ENCODE data around the gene MIB2.

MIB2 gene

GRCh38 chr1:1616045-1616790, 918 bp downstream of the MIB2 start:
- DNase-seq = peak; percentile 11

GRCh38 chr1:1616838-1617237, 1.5 kb downstream of the MIB2 start:
- DNase-seq = no peak

GRCh38 chr1:1617516-1617915, 2.2 kb downstream of the MIB2 start:
- no peak for DNase-seq

GRCh38 chr1:1617925-1618324, 2.6 kb downstream of the MIB2 start:
- no peak for DNase-seq

- no peak for DNase-seq
Measured at GRCh38 chr1:1618396-1619068, 3.2 kb downstream of the MIB2 start.

- DNase-seq = no peak
Measured at GRCh38 chr1:1619917-1620361, 4.6 kb downstream of the MIB2 start.

- DNase-seq = no peak
Measured at GRCh38 chr1:1620433-1621139, 5.3 kb downstream of the MIB2 start.

- no peak for DNase-seq
Measured at GRCh38 chr1:1621173-1622009, 6.1 kb downstream of the MIB2 start.

GRCh38 chr1:1622010-1622787, 6.9 kb downstream of the MIB2 start:
- no peak for DNase-seq

- DNase-seq = no peak
Measured at GRCh38 chr1:1622788-1623094, 7.4 kb downstream of the MIB2 start.

- no peak for DNase-seq
Measured at GRCh38 chr1:1623181-1623630, 7.9 kb downstream of the MIB2 start.

GRCh38 chr1:1623631-1624442, 8.5 kb downstream of the MIB2 start:
- DNase-seq = no peak

GRCh38 chr1:1624443-1625403, 9.4 kb downstream of the MIB2 start:
- no peak for DNase-seq

- DNase-seq = no peak
Measured at GRCh38 chr1:1625404-1625775, 10.1 kb downstream of the MIB2 start.

GRCh38 chr1:1625824-1626206, 10.5 kb downstream of the MIB2 start:
- DNase-seq = no peak

GRCh38 chr1:1626207-1627141, 11.2 kb downstream of the MIB2 start:
- no peak for DNase-seq

- DNase-seq = no peak
Measured at GRCh38 chr1:1627261-1627828, 12.0 kb downstream of the MIB2 start.
